ENCODE measurements around the gene IL1RAPL1.

The IL1RAPL1 gene

DNA sequence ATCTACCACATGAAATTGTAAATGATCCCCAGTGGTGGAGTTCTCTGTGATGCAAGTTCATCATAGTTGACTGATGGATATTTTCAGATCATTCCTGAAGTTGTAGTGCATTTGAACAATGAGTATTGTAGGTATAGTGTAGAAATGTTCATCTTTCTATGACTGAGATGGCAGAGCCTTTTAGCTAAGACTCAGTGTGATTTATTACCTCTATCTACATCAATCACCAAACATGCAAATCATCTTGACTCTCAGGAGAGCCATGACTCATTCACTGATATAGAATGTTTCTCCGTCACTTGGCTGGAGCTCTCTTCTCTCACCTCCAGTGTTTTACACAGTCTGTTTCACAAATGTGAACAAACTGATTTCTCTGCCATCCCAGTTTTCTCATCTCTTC, 392.6 kb downstream of the IL1RAPL1 start:
- no peak for DNase-seq (ENCODE audit: low spot score)

GRCh38 chrX:28981952-28982351, 394.7 kb downstream of the IL1RAPL1 start:
- DNase-seq (ENCODE audit: low spot score), result no peak

- DNase-seq (ENCODE audit: low spot score), result no peak
Measured at GRCh38 chrX:28988246-28988645, 401.0 kb downstream of the IL1RAPL1 start.

- DNase-seq (ENCODE audit: low spot score), result no peak
Measured at GRCh38 chrX:28997706-28998463, 410.6 kb downstream of the IL1RAPL1 start.

DNA sequence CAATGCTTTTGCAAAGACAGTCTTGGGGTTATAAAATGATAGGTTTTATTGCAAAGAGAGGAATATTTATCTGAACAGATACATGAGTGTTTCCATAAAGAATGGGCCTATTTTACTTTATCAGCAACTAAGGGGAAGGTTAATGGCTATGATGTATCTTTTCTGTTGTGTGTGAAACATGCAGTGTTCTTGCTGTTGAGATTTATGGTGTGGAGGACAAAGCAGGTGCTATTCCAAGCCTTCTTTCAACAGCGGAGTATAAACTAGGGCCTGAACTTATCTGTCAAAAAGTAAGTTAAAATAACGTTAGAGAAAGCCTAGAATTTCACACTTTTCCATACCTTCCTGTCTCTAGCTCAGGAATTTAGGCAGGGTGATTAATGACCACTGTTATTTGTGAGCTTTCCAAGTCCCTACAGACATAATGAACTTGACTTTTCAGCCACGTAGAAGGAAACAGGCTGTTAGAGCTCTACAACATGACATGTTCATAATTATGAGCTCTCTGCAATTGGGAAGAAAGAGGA, 411.4 kb downstream of the IL1RAPL1 start:
- no peak for DNase-seq (ENCODE audit: low spot score)

GRCh38 chrX:29012867-29013266, 425.6 kb downstream of the IL1RAPL1 start:
- no peak for DNase-seq (ENCODE audit: low spot score)

DNA sequence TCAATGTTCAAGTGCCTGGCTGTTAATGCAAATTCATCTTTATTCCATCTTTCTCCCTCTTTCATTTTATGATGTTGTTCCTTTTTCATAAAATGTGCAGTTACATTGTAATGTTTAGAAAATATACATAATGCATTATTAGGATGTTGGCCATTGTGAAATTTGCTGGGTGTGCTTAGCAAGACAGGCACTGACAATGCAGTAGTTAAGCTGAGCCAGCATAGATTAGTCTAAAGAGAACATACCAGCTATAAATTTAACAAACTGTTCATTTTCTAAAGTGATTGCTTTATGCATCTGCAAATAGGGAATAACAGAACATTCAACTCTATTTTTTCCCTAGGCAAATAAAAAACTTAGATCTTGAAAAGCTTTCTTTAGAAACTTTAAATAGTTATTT, 436.0 kb downstream of the IL1RAPL1 start:
- DNase-seq (ENCODE audit: low spot score), result no peak

GRCh38 chrX:29024871-29025270, 437.6 kb downstream of the IL1RAPL1 start:
- no peak for DNase-seq (ENCODE audit: low spot score)

- DNase-seq (ENCODE audit: low spot score), result no peak
Measured at GRCh38 chrX:29039501-29039900, 452.3 kb downstream of the IL1RAPL1 start.

DNA sequence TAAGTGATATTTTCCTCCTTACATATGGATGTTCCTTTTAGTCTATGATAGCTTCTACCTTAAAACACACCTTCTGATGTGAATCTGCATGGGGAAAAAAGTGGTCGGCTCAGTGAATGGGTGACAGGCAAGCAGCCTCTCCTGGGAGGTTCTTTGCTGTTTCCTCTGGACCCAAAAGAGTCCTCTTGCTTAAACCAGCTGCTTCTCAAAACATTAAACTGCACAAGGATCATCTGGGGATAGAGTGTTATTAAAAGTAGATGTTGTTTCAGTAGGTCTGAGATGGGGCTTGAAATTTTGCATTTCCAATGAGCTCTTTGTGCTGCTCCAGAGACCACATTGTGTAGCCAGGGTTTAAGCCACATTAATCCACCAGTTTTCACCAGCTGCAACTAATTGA, 452.9 kb downstream of the IL1RAPL1 start:
- DNase-seq (ENCODE audit: low spot score), result no peak

- DNase-seq (ENCODE audit: low spot score), result no peak
Measured at GRCh38 chrX:29042341-29042740, 455.1 kb downstream of the IL1RAPL1 start.

DNA sequence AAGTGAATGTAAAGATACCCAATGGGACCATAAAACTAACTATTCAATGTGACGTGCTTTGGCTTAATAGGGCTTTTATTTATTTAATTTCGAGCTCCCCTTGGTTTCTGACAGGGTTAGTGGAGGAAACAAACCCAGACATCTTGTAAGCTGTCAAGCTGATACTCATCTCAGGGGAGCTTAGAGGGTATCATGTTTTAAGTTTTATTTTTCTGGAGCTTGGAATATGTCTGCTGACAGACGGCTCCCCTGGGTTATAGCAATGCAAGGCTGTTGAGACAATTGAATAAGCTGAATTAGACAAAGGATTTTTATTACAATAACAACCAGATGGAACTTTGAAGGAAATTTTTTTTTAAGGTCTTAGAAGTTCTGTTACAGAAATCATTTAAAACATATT, 456.5 kb downstream of the IL1RAPL1 start:
- no peak for DNase-seq (ENCODE audit: low spot score)

- DNase-seq (ENCODE audit: low spot score), result peak; percentile 7
Measured at GRCh38 chrX:29044423-29045184, 457.4 kb downstream of the IL1RAPL1 start.

DNA sequence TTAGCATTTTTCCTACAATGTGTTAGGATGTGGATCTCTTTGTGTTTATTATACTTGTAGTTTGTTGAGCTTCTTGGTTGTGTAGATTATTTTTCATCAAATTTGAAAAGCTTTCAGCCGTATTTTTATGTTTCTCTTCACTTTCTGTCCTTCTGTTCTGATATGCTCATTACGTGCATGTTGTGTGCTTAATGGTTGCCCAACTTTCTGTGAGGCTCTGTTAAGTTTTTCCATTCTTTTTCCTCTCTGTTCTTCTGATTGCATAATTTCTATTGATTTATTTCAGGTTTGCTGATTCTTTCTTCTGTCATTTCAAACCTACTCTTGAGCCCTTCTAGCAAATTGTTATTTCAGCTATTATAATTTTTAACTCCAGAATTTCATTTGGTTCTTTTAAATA, 478.2 kb downstream of the IL1RAPL1 start:
- DNase-seq (ENCODE audit: low spot score), result no peak

DNA sequence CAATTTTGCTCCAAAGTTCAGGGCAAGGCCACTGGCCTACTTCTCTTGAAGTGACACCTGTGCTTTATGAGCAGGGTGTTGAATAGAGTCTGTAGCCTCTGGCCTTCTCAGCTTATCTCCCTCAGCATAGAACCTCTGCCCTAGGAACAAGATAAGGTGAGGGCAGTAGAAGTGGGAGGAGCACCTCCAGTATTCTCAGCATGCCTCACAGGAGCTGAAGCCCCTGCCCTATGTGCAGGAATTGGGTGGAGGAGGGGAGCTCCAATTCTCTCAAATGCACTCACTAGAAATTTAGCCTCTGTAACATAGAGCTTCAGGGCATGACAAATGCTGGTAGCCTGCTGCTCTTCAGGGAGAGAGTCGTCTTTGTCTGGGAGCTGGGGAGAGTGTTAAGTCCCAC, 479.3 kb downstream of the IL1RAPL1 start:
- DNase-seq (ENCODE audit: low spot score), result no peak

- DNase-seq (ENCODE audit: low spot score), result no peak
Measured at GRCh38 chrX:29067351-29067750, 480.1 kb downstream of the IL1RAPL1 start.

GRCh38 chrX:29071525-29072320, 484.5 kb downstream of the IL1RAPL1 start:
- DNase-seq (ENCODE audit: low spot score), result no peak

DNA sequence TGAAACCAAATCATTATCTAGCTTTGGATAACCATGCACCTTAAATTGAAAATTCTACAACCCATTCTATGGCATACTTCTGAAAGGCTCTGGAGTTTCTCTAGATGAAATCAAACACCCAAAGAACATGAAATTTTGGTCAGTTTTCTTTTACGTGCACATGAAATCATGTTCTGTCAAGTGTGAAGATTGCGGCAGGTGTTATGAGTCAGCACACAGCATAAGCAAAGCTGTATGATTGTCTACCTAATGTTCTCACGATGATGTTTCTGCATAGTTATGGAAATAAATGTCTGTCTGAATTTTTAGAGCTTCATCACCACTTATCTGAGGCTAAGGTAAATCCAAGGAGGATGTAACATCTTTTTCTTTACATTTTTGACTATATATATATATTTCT, 495.3 kb downstream of the IL1RAPL1 start:
- DNase-seq (ENCODE audit: low spot score), result no peak

DNA sequence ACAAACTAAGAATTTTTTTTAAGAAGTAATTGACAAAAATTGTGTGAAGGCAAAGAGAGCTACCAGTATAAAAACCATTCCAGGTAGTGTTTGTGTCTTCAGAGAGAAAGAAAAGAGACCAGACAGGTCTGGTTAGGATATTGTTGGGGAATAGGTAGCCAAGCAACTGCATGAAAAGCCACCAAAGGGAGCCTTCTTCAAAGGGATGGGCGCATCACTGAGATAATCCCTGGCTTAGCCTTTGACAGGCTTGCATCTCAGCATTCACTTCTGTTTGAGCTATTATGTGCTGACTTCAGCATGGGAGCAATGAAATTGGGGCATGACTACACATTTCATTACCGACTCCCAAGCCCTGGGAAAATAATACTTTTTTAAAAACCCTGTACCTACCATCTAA, 496.6 kb downstream of the IL1RAPL1 start:
- DNase-seq (ENCODE audit: low spot score), result no peak

DNA sequence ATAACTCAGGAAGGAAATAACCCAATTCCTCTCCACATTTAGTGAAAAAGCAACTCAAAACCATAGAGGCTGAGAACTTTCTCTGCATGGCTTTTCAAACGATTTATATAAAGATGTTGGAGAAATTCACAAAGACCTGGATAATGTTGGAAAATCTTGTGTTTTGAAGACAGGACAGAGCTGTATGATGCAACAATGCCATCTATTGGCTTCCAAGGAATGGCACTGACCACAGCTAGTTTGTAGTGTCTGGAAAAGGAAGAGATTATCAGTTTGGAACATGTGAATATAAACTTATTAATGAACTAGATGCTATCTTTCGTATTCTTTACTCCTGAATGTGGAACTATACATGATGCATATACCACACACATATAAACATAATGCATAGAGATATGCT, 503.6 kb downstream of the IL1RAPL1 start:
- DNase-seq (ENCODE audit: low spot score), result peak; percentile 55

DNA sequence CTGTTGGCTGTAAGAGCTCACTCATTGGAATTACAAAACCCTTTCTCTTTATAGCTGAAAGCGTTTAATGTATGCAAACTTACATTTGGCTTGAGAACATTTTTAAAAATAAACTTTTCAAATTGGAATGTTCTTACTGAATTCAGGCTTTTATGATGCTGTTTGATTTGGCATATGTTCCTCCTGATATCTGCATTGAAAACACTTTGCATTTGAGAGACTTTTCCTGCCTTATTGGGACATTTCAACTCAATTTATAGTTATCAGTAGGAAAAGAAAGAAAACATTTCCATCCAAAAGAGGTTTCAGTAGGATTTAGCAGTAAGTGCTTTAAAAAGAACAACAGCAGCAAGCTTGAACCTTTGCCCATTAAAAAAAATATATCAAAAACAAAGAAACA, 520.0 kb downstream of the IL1RAPL1 start:
- DNase-seq (ENCODE audit: low spot score), result no peak

DNA sequence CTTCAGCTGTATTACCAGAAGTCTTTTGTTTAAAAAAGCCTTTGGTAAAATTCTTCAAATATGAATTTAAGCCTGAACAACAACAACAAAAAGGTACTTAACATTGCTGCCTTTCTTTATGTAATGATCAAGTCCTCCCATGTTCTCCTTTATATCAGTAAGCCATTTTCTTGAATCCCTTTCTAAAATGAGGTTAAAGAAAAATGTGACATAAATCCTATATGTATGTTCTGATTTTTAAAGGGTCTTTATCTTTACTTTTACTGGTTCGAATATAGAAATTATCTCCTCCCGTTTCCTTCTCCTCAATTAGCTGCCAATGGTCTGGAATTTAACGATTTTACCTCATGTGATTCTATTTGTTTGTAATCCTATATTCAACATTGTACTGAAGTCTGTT, 522.8 kb downstream of the IL1RAPL1 start:
- no peak for DNase-seq (ENCODE audit: low spot score)

GRCh38 chrX:29113221-29113620, 526.0 kb downstream of the IL1RAPL1 start:
- no peak for DNase-seq (ENCODE audit: low spot score)

All from RKO (cell line).